HG03135 (cell line): ENCODE measurements around the gene COL6A1.

ENCODE experiments used
- ATAC-seq: cut with Tn5 transposase; IDR thresholded peaks from one replicate; pipeline ENCODE4 v1.9.1; 2021; ENCODE audit warnings: mild to moderate bottlenecking, moderate library complexity; ENCODE audit not compliant: unreplicated experiment

The COL6A1 gene

DNA sequence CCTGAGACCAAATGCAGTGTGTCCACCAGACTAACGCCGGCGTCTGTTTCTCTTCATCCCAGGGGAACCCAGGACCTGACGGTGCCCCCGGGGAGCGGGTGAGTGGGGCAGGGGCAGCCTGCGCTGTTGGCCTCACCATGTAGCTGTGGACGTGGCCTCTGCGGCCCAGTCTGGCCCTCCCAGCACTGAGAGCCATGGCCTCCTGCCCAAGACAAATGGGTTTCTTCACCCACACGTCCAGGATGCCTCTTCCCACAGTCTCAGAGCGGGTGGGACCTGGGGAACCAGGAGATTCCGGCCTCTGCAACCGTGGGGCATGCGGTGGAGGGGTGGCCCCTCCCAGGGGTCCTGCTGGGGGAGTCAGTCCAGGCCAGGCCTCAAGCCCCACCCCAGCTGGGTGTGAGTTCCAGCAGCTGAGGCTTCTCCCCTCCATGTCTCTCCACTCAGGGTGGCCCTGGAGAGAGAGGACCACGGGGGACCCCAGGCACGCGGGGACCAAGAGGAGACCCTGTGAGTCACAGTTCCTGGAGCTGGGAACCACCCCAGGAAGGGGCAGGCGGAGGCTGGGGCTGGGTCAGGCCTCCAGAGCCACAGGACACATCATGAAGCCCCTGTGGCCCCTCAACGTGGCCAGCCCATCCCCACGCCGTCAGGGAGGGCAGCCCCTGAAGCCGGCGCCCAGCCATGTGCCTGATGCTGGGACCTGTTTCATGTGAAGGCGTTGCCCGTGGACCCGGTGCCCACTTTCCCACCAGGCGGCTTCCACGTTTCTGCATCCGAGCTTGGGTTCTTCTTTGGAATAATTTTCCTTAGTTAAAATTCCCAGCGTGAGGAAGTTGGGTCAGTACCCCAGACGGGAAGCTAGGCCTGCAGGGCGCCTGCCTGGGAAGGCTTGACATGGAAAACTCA, 11.0 kb downstream of the COL6A1 start:
- no peak for ATAC-seq

- no peak for ATAC-seq
Observed at GRCh38 chr21:45993210-45994085, 11.9 kb downstream of the COL6A1 start.

- no peak for ATAC-seq
Observed at GRCh38 chr21:45994086-45994661, 12.6 kb downstream of the COL6A1 start.

GRCh38 chr21:45994759-45995685, 13.5 kb downstream of the COL6A1 start:
- no peak for ATAC-seq

DNA sequence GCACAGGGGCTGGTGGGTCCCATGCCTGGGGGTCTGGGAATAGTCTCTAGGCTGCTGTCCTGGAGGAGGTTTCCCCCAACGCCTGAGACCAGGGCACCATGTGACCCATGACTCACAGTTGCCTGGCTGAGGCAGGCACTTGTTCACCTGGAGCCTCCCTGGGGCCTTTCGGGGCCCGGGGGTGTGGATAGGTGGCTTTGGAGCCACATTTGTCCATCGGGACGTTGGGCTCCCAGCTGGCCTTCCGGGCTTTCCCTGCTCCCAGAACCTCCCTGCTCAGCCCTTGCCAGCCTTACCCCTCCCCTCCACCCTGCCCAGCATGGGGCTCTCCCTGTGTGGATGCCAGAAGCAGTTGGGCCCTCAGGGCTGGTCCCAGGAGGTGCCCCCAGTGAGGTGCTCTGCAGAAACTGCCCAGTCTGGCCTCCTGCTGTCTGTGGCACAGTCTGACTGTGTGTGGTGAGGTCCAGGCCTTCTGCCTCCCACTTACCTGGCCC, 14.2 kb downstream of the COL6A1 start:
- no peak for ATAC-seq

- ATAC-seq, result no peak
Observed at GRCh38 chr21:45996311-45997204, 15.0 kb downstream of the COL6A1 start.

GRCh38 chr21:45997205-45997494, 15.6 kb downstream of the COL6A1 start:
- no peak for ATAC-seq

DNA sequence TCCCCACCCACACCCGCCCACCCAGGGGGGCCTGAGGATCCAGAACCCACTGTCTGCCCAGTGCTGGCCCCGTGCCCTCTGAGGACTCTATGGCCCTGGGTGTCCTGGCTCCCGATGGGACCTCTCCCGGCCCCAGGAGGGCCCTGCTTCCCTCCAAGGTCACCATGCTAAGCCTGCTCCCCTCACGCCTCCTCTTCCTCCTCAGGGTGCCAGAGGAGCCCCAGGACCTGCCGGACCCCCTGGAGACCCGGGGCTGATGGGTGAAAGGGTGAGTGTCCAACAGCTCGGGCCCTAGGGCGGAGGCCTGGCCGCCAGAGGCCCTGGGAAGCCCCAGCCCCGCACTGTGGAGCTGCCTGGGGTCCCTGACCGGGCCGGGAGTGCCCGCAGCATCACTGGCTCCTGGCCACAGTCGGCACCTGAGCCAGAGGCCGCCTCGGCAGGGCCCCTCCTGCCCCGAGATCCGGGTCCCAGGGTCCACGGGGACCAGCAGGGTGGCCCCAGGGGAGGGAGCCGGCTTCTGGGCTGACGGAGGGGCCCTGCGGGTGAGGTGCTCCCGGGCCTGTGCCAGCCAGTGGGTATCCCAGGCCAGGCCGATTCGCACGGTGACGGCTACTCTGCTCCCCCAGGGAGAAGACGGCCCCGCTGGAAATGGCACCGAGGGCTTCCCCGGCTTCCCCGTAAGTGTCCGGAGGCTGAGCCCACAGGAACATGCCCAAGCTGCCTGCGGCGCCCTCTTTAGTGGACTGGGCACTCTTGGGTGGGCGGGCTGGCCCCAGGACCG, 16.1 kb downstream of the COL6A1 start:
- ATAC-seq, result no peak

GRCh38 chr21:45998276-45998701, 16.7 kb downstream of the COL6A1 start:
- no peak for ATAC-seq

DNA sequence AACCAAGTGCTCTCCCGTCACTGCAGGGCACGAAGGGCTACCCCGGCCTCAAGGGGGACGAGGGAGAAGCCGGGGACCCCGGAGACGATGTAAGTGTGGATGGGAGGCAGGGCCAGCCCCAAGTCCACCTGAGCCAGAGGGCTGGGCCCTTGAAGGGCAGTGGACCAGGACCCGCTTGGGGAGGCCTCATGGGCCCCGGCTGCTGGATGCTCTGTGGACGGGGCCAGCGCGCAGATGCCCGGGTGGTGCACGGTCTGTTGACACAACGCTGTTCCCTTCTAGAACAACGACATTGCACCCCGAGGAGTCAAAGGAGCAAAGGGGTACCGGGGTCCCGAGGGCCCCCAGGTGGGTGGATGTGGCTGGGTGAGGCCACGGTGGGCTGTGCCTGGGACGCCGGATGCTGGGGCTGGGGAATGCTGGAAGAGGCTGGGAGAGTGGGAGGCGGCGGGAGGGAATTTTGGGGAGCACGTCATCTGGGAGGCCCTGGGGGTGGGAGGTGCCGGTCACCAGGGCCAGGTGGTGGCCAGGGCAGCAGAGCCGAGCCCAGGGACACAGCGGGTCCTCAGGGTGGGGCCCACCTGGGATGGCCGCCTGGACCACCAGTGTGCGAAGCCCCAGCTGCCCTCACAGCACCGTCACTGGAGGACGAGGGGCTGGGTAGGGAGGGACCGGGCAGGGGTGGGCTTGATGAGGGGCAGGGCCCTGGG, 17.5 kb downstream of the COL6A1 start:
- no peak for ATAC-seq

GRCh38 chr21:45999581-46000181, 18.1 kb downstream of the COL6A1 start:
- no peak for ATAC-seq

GRCh38 chr21:46000182-46000730, 18.7 kb downstream of the COL6A1 start:
- ATAC-seq, result no peak

GRCh38 chr21:46000731-46001641, 19.4 kb downstream of the COL6A1 start:
- no peak for ATAC-seq

DNA sequence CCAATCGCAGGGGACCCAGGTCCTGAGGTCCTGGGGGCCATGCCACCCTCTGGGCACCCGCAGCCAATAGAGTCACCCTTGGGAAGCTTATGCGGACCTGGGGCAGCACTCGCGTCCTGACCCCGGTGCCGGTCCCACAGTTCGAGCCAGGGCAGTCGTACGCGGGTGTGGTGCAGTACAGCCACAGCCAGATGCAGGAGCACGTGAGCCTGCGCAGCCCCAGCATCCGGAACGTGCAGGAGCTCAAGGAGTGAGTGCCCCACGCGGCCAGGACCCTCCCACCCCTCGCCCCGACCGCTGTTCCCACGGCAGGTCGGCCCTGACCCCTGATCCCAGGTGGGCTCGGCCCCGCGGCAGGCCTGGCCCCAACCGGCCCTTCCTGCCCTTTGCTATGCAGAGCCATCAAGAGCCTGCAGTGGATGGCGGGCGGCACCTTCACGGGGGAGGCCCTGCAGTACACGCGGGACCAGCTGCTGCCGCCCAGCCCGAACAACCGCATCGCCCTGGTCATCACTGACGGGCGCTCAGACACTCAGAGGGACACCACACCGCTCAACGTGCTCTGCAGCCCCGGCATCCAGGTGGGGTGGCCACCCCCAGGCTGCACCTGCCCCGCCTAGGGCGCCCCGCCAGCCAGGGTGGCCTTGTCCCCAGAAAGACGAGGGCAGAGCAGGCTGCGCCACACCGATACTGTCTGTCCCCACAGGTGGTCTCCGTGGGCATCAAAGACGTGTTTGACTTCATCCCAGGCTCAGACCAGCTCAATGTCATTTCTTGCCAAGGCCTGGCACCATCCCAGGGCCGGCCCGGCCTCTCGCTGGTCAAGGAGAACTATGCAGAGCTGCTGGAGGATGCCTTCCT, 20.5 kb downstream of the COL6A1 start:
- ATAC-seq, result no peak

- no peak for ATAC-seq
Observed at GRCh38 chr21:46002841-46003574, 21.4 kb downstream of the COL6A1 start.
